GM19328 (cell line): Measurements from ENCODE around the gene NIPA2.

Experiments used
- ATAC-seq: cut with Tn5 transposase; IDR thresholded peaks from one replicate; pipeline ENCODE4 v1.9.1; 2021; ENCODE audit warnings: mild to moderate bottlenecking, moderate library complexity; ENCODE audit not compliant: unreplicated experiment

The NIPA2 gene

GRCh38 chr15:22874966-22875365 is 36.5 kb downstream of the NIPA2 start:
- ATAC-seq, result no peak

GRCh38 chr15:22877117-22877516 is 38.7 kb downstream of the NIPA2 start:
- ATAC-seq, result no peak

- no peak for ATAC-seq
Observed at GRCh38 chr15:22877607-22878006, 39.1 kb downstream of the NIPA2 start.

GRCh38 chr15:22878103-22878502 is 39.6 kb downstream of the NIPA2 start:
- ATAC-seq, result no peak

GRCh38 chr15:22880068-22880980 is 41.9 kb downstream of the NIPA2 start:
- ATAC-seq, result no peak

- ATAC-seq, result no peak
Observed at GRCh38 chr15:22880981-22881738, 42.7 kb downstream of the NIPA2 start.

- no peak for ATAC-seq
Observed at GRCh38 chr15:22881739-22882440, 43.4 kb downstream of the NIPA2 start.

GRCh38 chr15:22883196-22883595 is 44.7 kb downstream of the NIPA2 start:
- no peak for ATAC-seq

- no peak for ATAC-seq
Observed at GRCh38 chr15:22884344-22884743, 45.9 kb downstream of the NIPA2 start.

- no peak for ATAC-seq
Observed at GRCh38 chr15:22885120-22885519, 46.7 kb downstream of the NIPA2 start.

- ATAC-seq, result no peak
Observed at GRCh38 chr15:22887157-22887951, 48.9 kb downstream of the NIPA2 start.

GRCh38 chr15:22888120-22888859 is 49.8 kb downstream of the NIPA2 start:
- no peak for ATAC-seq

GRCh38 chr15:22889146-22889818 is 50.8 kb downstream of the NIPA2 start:
- ATAC-seq, result no peak

- no peak for ATAC-seq
Observed at GRCh38 chr15:22890296-22890695, 51.8 kb downstream of the NIPA2 start.

GRCh38 chr15:22891426-22892210 is 53.2 kb downstream of the NIPA2 start:
- ATAC-seq, result no peak

- no peak for ATAC-seq
Observed at GRCh38 chr15:22892333-22892732, 53.9 kb downstream of the NIPA2 start.

- no peak for ATAC-seq
Observed at GRCh38 chr15:22893081-22893480, 54.6 kb downstream of the NIPA2 start.

- ATAC-seq, result no peak
Observed at GRCh38 chr15:22893881-22894280, 55.4 kb downstream of the NIPA2 start.
